ENCODE measurements around the gene MCCC2. TPM values are rescaled to one million over a fixed set of nuclear protein-coding genes. Genes with fewer than 3 reads are reported as not detected.

The MCCC2 gene
- total and polyA plus RNA-seq, 2 experiments from 2014 or later: 31.9 to 59.1 TPM

GRCh38 chr5:71621741-71622140 lies 34.6 kb downstream of the MCCC2 start:
- Mint-ChIP-seq H3K4me3 (no peak overlapping the region), H3K9me3 (no peaks in the 10 kb centered on the region), H3K36me3 (ENCODE audit: low read depth) (peaks cover 48% of the 10 kb centered on the region), H3K4me1 (no peaks in the 10 kb centered on the region; the same call in 2 of the 3 replicates), H3K27ac (no peak overlapping the region), H3K27me3 (ENCODE audit: insufficient read depth, low read depth, poor library complexity) (peaks cover 2% of the 10 kb centered on the region)
- H3K27ac ChIP-seq (ENCODE audit: low read depth): no peak overlapping the region
- H3K79me2 ChIP-seq (replicated peaks; ENCODE audit: insufficient read depth): peaks cover 13% of the 10 kb centered on the region
- no peak overlapping the region for H2AFZ ChIP-seq
- no peak for TF ChIP-seq CTCF (conservative IDR thresholded peaks at IDR 0.05; ENCODE audit: low read depth in 2 of 2)
- no peak for TF ChIP-seq ZNF331 (CRISPR knock-in tag; IDR thresholded peaks at IDR 0.05; ENCODE audit: low read depth)
- no peak for TF ChIP-seq NANOG (IDR thresholded peaks at IDR 0.05; ENCODE audit: borderline replicate concordance)
- no peak for TF ChIP-seq ETS1 (IDR thresholded peaks at IDR 0.05)
- TF ChIP-seq JUNB (IDR thresholded peaks at IDR 0.05; ENCODE audit: unreplicated experiment): no peak
- no peak for TF ChIP-seq POLR2AphosphoS5 (IDR thresholded peaks at IDR 0.05; ENCODE audit: low read depth)
- no peak for TF ChIP-seq ZNF114 (CRISPR knock-in tag; IDR thresholded peaks at IDR 0.05)
- TF ChIP-seq EZH2phosphoT487 (IDR thresholded peaks at IDR 0.05; ENCODE audit: unreplicated experiment): no peak
- H3K9me2 ChIP-seq (ENCODE audit: insufficient read depth): no peaks in the 10 kb centered on the region
- ATAC-seq (no peak), DNase-seq (ENCODE audit: low spot score) (no peak)
- no peaks in the 10 kb centered on the region for H3K4me1 ChIP-seq (ENCODE audit: insufficient read depth)
- no peaks in the 10 kb centered on the region for H3K27me3 ChIP-seq (ENCODE audit: insufficient read depth)
- peaks cover 5% of the 10 kb centered on the region; the same call in 1 of the 2 replicates for H4K20me1 ChIP-seq (replicated peaks; ENCODE audit: insufficient read depth)
- peaks cover 4% of the 10 kb centered on the region; the same call in 1 of the 2 replicates for H3K36me3 ChIP-seq (ENCODE audit: insufficient read depth)
- no peak overlapping the region for H3K4me2 ChIP-seq
- no peaks in the 10 kb centered on the region for H3F3A ChIP-seq (replicated peaks; ENCODE audit: low read depth)
- no peak overlapping the region for H3K4me3 ChIP-seq

GRCh38 chr5:71623221-71623794 lies 36.2 kb downstream of the MCCC2 start:
- Histone ChIP-seq H3F3A (replicated peaks; ENCODE audit: low read depth) (no peaks in the 10 kb centered on the region), H3K79me2 (replicated peaks; ENCODE audit: insufficient read depth) (peaks cover 13% of the 10 kb centered on the region), H3K27ac (ENCODE audit: low read depth) (no peak overlapping the region), H3K9me2 (ENCODE audit: insufficient read depth) (no peaks in the 10 kb centered on the region), H3K27me3 (ENCODE audit: insufficient read depth) (no peaks in the 10 kb centered on the region), H3K4me2 (no peak overlapping the region), H3K4me3 (no peak overlapping the region), H3K36me3 (ENCODE audit: insufficient read depth) (peaks cover 4% of the 10 kb centered on the region; the same call in 1 of the 2 replicates), H4K20me1 (replicated peaks; ENCODE audit: insufficient read depth) (0 out of 2 replicates have a peak, but pooled peaks cover 9% of the 10 kb centered on the region), H2AFZ (no peak overlapping the region), H3K4me1 (ENCODE audit: insufficient read depth) (no peaks in the 10 kb centered on the region)
- no peak for DNase-seq (ENCODE audit: low spot score)
- H3K4me1 Mint-ChIP-seq: no peaks in the 10 kb centered on the region; the same call in 2 of the 3 replicates
- H3K27me3 Mint-ChIP-seq (ENCODE audit: insufficient read depth, low read depth, poor library complexity): peaks cover 2% of the 10 kb centered on the region
- no peak for ATAC-seq
- H3K9me3 Mint-ChIP-seq: no peaks in the 10 kb centered on the region
- H3K36me3 Mint-ChIP-seq (ENCODE audit: low read depth): peaks cover 51% of the 10 kb centered on the region
- no peak overlapping the region for H3K4me3 Mint-ChIP-seq
- no peak overlapping the region for H3K27ac Mint-ChIP-seq
- TF ChIP-seq JUNB (IDR thresholded peaks at IDR 0.05; ENCODE audit: unreplicated experiment) (no peak), POLR2AphosphoS5 (IDR thresholded peaks at IDR 0.05; ENCODE audit: low read depth) (no peak), REST (IDR thresholded peaks at IDR 0.05; ENCODE audit: unreplicated experiment) (no peak), NANOG (IDR thresholded peaks at IDR 0.05; ENCODE audit: borderline replicate concordance) (no peak), STAT1 (IDR thresholded peaks at IDR 0.05; ENCODE audit: unreplicated experiment) (no peak), EZH2 (IDR thresholded peaks at IDR 0.05; ENCODE audit: low read depth, unreplicated experiment) (no peak), EZH2phosphoT487 (IDR thresholded peaks at IDR 0.05; ENCODE audit: unreplicated experiment) (no peak)

Measured in GM23338 (cell line).